GM12874 (cell line): ENCODE data around the gene ST6GAL1.
A peak's percentile ranks its signal among the peaks of the same experiment; 100 is the strongest.

Source experiments
- CTCF ChIP-seq: IDR thresholded peaks from 2 replicates; pipeline ENCODE4 v1.5.1; 2011; ENCODE audit warnings: low read depth, mild to moderate bottlenecking, control low read depth, low read length, moderate library complexity; ENCODE audit not compliant: insufficient read depth

The ST6GAL1 gene

DNA sequence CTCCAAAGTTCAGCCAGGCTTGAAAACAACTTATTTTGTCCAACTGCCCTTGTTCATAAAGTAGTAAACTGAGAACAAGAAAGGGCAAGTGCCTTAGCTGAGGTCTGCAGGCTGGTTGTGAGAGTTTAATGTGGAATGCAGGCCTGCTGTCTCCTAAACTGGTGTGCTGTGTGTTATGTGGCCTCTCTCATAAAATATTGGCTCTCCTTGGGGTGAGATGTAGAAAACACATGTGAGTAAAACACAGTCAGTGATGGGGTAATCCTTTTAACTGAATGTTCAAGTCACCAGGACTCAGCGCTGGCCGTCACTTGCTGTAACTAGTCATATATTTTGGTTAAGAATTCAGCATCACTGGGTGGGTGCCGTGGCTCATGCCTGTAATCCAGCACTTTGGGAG is 7.1 kb upstream of the ST6GAL1 start:
- no peak for TF ChIP-seq CTCF

DNA sequence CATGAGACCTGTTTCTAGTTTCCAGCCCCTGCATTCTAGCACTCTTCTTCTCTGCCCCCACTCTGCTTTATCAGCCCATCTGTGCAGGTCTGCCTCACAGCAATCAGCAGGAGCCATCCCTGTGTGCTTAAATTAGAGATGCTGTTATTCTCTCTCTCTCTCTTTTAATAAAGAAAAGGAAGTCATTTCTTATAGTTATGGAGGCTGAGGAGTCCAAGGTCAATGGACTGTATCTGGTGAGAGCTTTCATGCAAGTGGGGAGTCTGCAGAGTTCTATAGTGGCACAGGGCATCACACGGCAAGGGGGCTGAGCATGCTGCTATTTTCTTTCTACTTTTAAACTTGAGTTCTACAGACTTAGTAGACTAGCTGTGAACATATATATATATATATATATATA is 4.5 kb upstream of the ST6GAL1 start:
- TF ChIP-seq CTCF: no peak

DNA sequence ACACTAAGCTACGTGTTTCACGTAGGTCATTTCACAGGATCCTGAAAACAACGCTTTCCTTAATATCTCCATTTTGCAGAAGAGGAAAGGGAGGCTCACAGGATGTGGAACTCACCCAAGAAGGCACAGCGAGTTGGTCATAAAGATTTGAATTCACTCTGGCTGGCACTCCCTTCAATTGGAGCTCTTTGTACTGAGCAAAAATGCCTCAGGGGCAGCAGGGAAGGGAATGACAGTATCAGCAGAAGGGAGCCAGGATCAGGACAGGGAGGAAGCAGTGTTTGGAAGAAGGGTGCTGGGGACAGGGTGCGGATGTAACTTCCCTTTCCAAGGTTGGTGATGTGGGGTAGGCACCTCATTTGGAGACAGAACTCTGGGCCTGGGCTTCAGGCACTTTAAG is 1.1 kb upstream of the ST6GAL1 start:
- TF ChIP-seq CTCF: no peak

DNA sequence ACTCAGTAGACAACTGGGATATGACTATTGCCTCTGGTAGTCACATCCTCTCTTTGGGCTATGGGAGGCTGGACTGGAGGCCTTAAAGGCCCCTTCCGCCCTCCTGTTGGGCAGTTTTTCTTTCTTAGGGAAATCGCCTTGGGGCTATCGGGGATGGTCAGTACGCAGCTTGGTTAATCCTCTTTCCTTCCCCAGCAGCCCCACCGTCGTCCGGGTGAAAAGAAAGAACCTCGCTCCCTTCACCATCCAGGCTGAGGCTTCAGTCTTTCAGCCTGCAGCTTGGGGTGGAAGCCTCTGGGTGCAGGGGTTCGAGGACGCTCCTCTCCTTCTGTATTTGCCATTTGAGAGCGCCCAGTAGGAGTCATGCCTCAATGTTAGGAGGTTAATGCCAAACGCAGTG is 641 bp upstream of the ST6GAL1 start:
- TF ChIP-seq CTCF: no peak

DNA sequence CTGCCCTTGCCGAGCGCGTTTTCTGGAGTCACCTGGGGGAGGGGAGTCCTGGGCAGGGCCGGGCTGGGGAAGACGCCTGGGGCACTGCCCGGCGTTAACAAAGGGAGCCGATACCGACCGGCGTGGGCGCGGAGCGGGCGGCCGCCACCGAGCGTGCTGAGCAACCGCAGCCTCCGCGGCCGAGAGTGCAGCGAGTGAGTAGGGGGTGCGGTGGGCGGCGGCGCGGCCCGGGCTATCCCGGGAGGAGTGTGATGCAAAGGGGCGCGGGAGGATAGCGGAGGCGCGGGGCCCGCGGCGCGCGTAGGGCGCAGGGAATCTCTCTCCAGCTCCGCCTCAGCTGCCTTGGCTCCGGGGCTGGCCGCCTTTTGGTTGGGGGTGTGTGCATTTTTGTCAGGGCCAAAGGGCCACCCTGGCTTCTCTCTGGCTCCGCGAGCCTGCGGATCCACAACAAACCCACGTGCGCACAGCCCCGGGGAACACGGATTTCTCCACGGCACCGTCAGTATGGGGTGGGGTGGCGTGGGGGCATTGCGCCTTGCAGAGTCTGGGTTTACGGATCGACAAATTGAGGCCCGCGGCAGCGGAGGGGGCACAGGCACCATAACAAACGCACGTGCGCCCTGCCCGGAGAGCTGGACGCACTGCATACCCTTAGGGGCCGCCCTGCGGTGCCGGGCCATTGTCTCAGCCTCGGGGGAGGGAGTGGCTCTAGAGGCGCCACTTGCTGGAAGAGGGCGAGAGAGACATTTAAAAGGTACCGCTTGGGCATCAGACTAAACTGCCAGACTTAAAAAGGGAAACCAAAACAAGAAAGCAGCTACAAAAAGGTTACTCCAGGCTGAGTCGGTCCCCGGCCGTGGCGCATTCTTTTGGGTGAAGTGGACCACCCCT is 560 bp downstream of the ST6GAL1 start:
- TF ChIP-seq CTCF: peak; percentile 13; the same call in 1 of the 2 replicates

GRCh38 chr3:186931532-186932280 is 1.4 kb downstream of the ST6GAL1 start:
- TF ChIP-seq CTCF: no peak
